Lower lobe of right lung (tissue), 2 donors: ENCODE results near the gene MTHFD2. TPM values are rescaled to one million over a fixed set of nuclear protein-coding genes. Genes with fewer than 3 reads are reported as not detected.

Experiments used
- ATAC-seq, 2 donors: fragments of 200-7000 bp; cut with Tn5 transposase; one replicate each; pipeline ENCODE4 v1.9.1; 2020 to 2022; ENCODE audit warnings: mild to moderate bottlenecking in 2 of 2, moderate library complexity in 2 of 2
- DNase-seq: peaks from one replicate; pipeline ENCODE4 v3.0.0-alpha.2; 2020
- H3K27ac ChIP-seq: fragments of 200-600 bp; one replicate; pipeline ENCODE4 v1.8.0; 2022
- H3K27me3 ChIP-seq: fragments of 200-600 bp; one replicate; pipeline ENCODE4 v1.8.0; 2022; ENCODE audit warnings: low read depth
- H3K36me3 ChIP-seq: fragments of 200-600 bp; one replicate; pipeline ENCODE4 v1.8.0; 2022; ENCODE audit warnings: mild to moderate bottlenecking
- H3K4me1 ChIP-seq: fragments of 200-600 bp; one replicate; pipeline ENCODE4 v1.8.0; 2022
- H3K4me3 ChIP-seq: fragments of 200-600 bp; one replicate; pipeline ENCODE4 v1.8.0; 2022; ENCODE audit warnings: mild to moderate bottlenecking
- H3K9me3 ChIP-seq: fragments of 200-600 bp; one replicate; pipeline ENCODE4 v1.8.0; 2022
- intact Hi-C: fragments of 100-400 bp; cut with DNase I; formaldehyde crosslinking; loops from one replicate; pipeline ENCODE4 v1.11.0; 2022
- total RNA-seq: library from RNA; stranded (reverse); fragmentation: NEBNext Ultra II Directional; extraction: Animal tissue kit (Norgen Biotek cat#: 25700); gene quantifications from one replicate; pipeline ENCODE4 v1.2.1, GENCODE V29; 2021
- TF ChIP-seq, protein P1 (sequence below): fragments of 200-600 bp; IDR thresholded peaks from one replicate; pipeline ENCODE4 v1.8.0; 2022; ENCODE audit warnings: antibody characterized with exemption, mild to moderate bottlenecking
- donor health status: DM: no; HTN: yes; CAD: no; lungs with severe emphysema.

The MTHFD2 gene
- total RNA-seq, 1 donor from 2014 or later = 54.7 TPM

DNA sequence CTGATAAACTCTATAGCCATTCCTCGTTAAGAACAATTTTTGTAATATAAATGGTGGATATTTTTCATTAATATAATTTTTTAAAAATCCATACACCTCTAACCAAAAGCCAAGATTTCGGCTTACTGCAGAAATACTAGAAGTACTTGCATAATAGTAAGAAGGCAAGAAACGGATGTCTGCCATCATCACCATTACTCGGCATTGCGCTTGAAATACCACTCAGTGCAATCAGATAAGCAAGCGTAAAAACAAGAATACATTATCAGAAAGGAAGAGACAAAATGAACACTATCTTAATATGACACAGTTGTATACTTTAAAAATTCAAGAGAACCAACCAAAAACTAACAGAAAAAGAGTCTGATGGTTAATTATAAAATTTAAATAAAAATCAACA, 35.5 kb upstream of the MTHFD2 start:
- H3K4me1 ChIP-seq = no peaks in the 10 kb centered on the region
- H3K27me3 ChIP-seq = no peaks in the 10 kb centered on the region
- ATAC-seq (no peak), DNase-seq (no peak)
- H3K4me3 ChIP-seq = no peak overlapping the region
- H3K9me3 ChIP-seq = peaks cover 7% of the 10 kb centered on the region
- TF ChIP-seq, protein P1, sequence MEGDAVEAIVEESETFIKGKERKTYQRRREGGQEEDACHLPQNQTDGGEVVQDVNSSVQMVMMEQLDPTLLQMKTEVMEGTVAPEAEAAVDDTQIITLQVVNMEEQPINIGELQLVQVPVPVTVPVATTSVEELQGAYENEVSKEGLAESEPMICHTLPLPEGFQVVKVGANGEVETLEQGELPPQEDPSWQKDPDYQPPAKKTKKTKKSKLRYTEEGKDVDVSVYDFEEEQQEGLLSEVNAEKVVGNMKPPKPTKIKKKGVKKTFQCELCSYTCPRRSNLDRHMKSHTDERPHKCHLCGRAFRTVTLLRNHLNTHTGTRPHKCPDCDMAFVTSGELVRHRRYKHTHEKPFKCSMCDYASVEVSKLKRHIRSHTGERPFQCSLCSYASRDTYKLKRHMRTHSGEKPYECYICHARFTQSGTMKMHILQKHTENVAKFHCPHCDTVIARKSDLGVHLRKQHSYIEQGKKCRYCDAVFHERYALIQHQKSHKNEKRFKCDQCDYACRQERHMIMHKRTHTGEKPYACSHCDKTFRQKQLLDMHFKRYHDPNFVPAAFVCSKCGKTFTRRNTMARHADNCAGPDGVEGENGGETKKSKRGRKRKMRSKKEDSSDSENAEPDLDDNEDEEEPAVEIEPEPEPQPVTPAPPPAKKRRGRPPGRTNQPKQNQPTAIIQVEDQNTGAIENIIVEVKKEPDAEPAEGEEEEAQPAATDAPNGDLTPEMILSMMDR = no peak
- H3K36me3 ChIP-seq = peaks cover 99% of the 10 kb centered on the region
- intact Hi-C loops = no loop called here
- H3K27ac ChIP-seq = no peak overlapping the region

DNA sequence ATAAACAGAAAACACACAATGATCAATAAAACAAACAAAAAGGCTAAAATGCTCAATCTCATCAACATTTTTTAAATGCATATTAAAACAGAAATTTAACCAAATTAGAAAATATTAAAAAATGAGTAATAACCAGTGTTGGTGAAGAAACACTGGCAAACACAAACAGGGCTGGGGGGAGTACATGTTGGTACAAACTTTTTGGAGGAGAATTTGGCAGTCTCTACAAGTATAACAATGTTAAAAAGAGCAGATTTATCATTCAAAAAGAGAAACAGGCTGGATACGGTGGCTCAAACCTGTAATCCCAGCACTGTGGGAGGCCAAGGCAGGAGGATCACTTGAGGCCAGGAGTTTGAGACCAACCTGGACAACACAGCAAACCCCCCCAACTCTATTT, 33.7 kb upstream of the MTHFD2 start:
- Histone ChIP-seq H3K36me3 (peaks cover 99% of the 10 kb centered on the region), H3K9me3 (peaks cover 7% of the 10 kb centered on the region), H3K27me3 (no peaks in the 10 kb centered on the region), H3K4me1 (no peaks in the 10 kb centered on the region), H3K4me3 (no peak overlapping the region), H3K27ac (no peak overlapping the region)
- intact Hi-C loops = no loop called here
- DNase-seq = no peak
- no peak for ATAC-seq
- TF ChIP-seq, protein P1 = no peak

DNA sequence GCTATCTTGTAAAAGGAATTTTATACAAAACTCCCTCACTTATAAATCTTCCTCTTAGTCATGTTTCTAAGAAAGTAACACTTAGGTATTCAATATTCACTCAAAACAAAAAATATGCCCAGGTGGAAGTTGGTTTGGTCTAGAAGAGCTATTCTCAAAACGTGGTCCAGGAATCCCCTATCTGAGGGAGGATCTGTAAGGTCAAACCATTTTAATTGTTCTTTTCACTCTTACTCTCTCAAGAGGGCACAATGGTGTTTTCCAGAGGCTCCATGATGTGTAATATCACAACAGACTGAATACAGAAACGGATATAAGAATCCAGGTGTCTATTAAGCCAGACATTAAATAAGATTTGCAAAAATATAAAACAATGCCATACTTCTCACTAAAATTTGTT, 29.7 kb upstream of the MTHFD2 start:
- ATAC-seq = no peak
- Histone ChIP-seq H3K27me3 (no peaks in the 10 kb centered on the region), H3K27ac (no peak overlapping the region), H3K4me1 (peaks cover 8% of the 10 kb centered on the region), H3K36me3 (peaks cover 89% of the 10 kb centered on the region), H3K4me3 (no peak overlapping the region), H3K9me3 (peaks cover 7% of the 10 kb centered on the region)
- no peak for DNase-seq
- TF ChIP-seq, protein P1 = no peak
- intact Hi-C loops = no loop called here

DNA sequence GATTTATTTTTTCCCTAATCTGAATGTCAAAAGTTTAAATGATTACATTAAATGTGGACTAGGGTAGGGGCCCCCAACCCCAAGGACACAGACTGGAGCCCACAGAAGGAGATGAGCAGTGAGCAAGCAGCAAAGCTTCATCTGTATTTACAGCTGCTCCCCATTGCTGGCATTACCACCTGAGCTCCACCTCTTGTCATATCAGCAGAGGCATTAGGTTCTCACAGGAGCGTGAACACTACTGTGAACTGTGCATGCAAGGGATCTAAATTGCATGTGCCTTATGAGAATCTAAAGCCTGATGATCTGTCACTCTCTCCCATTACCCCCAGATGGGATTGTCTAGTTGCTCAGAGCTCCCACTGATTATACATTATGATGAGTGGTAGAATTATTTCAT, 23.5 kb upstream of the MTHFD2 start:
- Histone ChIP-seq H3K27me3 (no peaks in the 10 kb centered on the region), H3K36me3 (peaks cover 33% of the 10 kb centered on the region), H3K27ac (no peak overlapping the region), H3K4me3 (no peak overlapping the region), H3K4me1 (peaks cover 48% of the 10 kb centered on the region), H3K9me3 (no peaks in the 10 kb centered on the region)
- TF ChIP-seq, protein P1 = no peak
- ATAC-seq = no peak
- no peak for DNase-seq
- intact Hi-C loops = no loop called here

DNA sequence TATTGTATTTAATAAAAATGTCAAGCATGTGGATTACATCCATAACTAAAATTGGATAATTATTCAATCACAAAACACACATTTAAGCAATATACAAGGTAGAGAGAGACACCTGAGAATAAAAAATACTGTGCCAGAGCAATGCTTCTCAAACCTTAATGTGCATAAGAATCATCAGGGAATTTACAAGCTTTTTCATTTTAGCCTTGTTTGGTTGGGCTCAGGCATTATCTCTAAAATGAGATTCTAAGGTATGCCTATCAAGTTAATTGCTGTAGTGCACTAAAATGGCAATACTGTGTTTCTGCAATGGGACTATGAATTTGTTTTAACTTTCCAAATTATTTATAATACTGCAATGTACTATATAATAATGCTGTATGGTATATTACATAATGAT, 20.7 kb upstream of the MTHFD2 start:
- intact Hi-C loops = no loop called here
- no peaks in the 10 kb centered on the region for H3K9me3 ChIP-seq

More for the DNA sequence above, 20.7 kb upstream of the MTHFD2 start:
- Histone ChIP-seq H3K4me1 (peaks cover 52% of the 10 kb centered on the region), H3K4me3 (peak overlapping the region; percentile 71), H3K27me3 (no peaks in the 10 kb centered on the region), H3K27ac (peak overlapping the region; percentile 89), H3K36me3 (peaks cover 6% of the 10 kb centered on the region)
- TF ChIP-seq, protein P1 = no peak
- DNase-seq (no peak), ATAC-seq (no peak)
